ENCODE measurements around the gene CMTM2. TPM values are rescaled to one million over a fixed set of nuclear protein-coding genes. Genes with fewer than 3 reads are reported as not detected.

Gene CMTM2
- total and polyA plus RNA-seq, 2 of the 4 experiments (the other 2 are of a cell fraction): not detected

DNA sequence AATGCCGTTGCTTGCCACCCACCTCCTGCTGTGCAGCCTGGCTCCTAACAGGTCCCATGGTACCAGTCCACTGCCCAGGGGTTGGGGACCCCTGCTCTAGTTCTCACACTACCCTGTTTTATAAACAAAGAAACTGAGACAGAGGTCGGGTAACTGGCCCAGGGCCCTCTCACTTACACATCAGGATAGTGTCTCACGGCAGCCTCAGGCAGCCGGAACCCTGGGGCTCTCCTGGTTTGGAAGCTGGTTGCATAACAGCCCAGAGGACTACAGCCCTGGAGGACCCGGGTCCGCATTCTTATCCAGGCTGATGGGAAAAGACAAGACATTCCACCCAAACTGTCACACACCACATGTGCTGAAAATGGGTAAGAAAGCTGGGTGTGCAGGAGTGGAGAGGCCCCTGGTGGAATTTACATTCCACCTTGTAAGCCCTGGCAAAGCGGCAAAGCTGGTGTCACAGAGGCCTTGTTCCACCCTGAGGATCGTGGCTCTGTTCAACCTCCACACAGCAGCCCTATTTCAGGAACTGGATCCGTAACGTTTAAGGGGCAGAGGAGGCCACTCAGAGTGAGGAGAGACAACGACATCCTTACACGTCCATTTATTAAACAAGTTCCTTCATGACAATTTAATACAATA lies 35.0 kb downstream of the CMTM2 start:
- peaks cover 26% of the 10 kb centered on the region for H3K4me1 ChIP-seq (ENCODE audit: control insufficient read depth, insufficient read depth, low read length)
- H3K23ac ChIP-seq (ENCODE audit: low read depth, low read length): no peak overlapping the region
- ATAC-seq (ENCODE audit: low read depth) (no peak), DNase-seq (no peak)
- H3K9me1 ChIP-seq (ENCODE audit: insufficient read depth, low read length): peaks cover 16% of the 10 kb centered on the region
- in situ Hi-C loops (cut with MboI; ENCODE audit: low sequenced_read_pairs) (no loop called here), dilution Hi-C loops (cut with HindIII; ENCODE audit: low sequenced_read_pairs, unreplicated experiment) (no loop called here), intact Hi-C loops (cut with micrococcal nuclease) (no loop called here)
- no peaks in the 10 kb centered on the region for H3K9me3 ChIP-seq (ENCODE audit: control insufficient read depth, insufficient read depth, low read length)
- no peak overlapping the region for H2BK120ac ChIP-seq (ENCODE audit: low read depth, low read length)
- H4K8ac ChIP-seq (ENCODE audit: low read depth in 2 of 2, low read length in 2 of 2): no peak overlapping the region
- no TSS peak for BruUV-seq (replicated peaks)
- H3K79me1 ChIP-seq (ENCODE audit: low read depth in 1 of 2, low read length in 2 of 2): peaks cover 3 to 18% of the 10 kb centered on the region in 2 experiments; a peak in 3 of 4 replicates
- H3K14ac ChIP-seq (replicated peaks; ENCODE audit: low read depth, low read length): no peak overlapping the region
- no peak overlapping the region for H4K91ac ChIP-seq (ENCODE audit: insufficient read depth, low read depth, low read length)
- H3K36me3 ChIP-seq (ENCODE audit: control insufficient read depth, insufficient read depth, low read length): peaks cover 46% of the 10 kb centered on the region
- H4K20me1 ChIP-seq (ENCODE audit: insufficient read depth, low read length): peaks cover 9% of the 10 kb centered on the region
- no peak overlapping the region; the same call in 1 of the 2 replicates for H3K4ac ChIP-seq (ENCODE audit: low read depth, low read length)
- no peak overlapping the region for H2BK15ac ChIP-seq (ENCODE audit: low read depth, low read length)
- no peaks in the 10 kb centered on the region for H3K27me3 ChIP-seq (ENCODE audit: control insufficient read depth, insufficient read depth, low read length)
- no peak overlapping the region for H2AK5ac ChIP-seq (ENCODE audit: low read depth, low read length)
- H2BK20ac ChIP-seq (ENCODE audit: low read depth, low read length): no peak overlapping the region
- CTCF ChIA-PET: interaction anchor here (1.4 kb wide), 1 partner anchor 37 kb away, joined by 5 read pairs; no protein-coding TSS in a partner anchor
- no peak overlapping the region for H2BK5ac ChIP-seq (ENCODE audit: low read depth, low read length, poor library complexity, severe bottlenecking)
- H3K4me3 ChIP-seq (ENCODE audit: insufficient read depth, low read depth, low read length): no peak overlapping the region
- no peak overlapping the region for H2AFZ ChIP-seq (replicated peaks; ENCODE audit: low read length, poor library complexity)
- TF ChIP-seq NFE2L2 (IDR thresholded peaks at IDR 0.05; ENCODE audit: low read depth, low read length) (no peak), CHD1 (IDR thresholded peaks at IDR 0.05; ENCODE audit: low read depth, low read length) (no peak), MXI1 (IDR thresholded peaks at IDR 0.05; ENCODE audit: borderline replicate concordance, low read depth, low read length) (no peak)
- 100% methylated on average over 1 of the region's 12 CpGs; no CpG with 5 or more reads in 1 of the 2 experiments for WGBS, 2 experiments (ENCODE audit: extremely low coverage in 2 of 2, insufficient read length in 1 of 2)
- H4K5ac ChIP-seq (ENCODE audit: low read depth, low read length): no peak overlapping the region
- peak overlapping the region; percentile 47 for H2AK9ac ChIP-seq (replicated peaks; ENCODE audit: low read depth, low read length, poor library complexity)
- no peak overlapping the region for H3K9ac ChIP-seq (ENCODE audit: low read depth, low read length)
- H3K4me2 ChIP-seq (ENCODE audit: low read depth, low read length): no peak overlapping the region
- H3K18ac ChIP-seq (ENCODE audit: low read depth, low read length): no peak overlapping the region
- H3K27ac ChIP-seq (ENCODE audit: insufficient read depth, low read length): no peak overlapping the region
- H3K56ac ChIP-seq (ENCODE audit: extremely low read depth, insufficient read depth, low read length): no peak overlapping the region
- POLR2A ChIA-PET (ENCODE audit: unreplicated experiment): no interaction called here
